Mesendoderm (in vitro differentiated cells): ENCODE results near the gene SLC2A6.

ENCODE experiments used
- DNase-seq: peaks from one replicate; pipeline ENCODE4 v3.0.0; 2013
- H2AK5ac ChIP-seq: 2 replicates; pipeline ENCODE4 v1.6.1; 2013; ENCODE audit warnings: low read length, inconsistent platforms
- H2BK120ac ChIP-seq: 2 replicates; pipeline ENCODE4 v1.6.1; 2013; ENCODE audit warnings: low read depth, mild to moderate bottlenecking, low read length, moderate library complexity, mixed read lengths
- H2BK15ac ChIP-seq: replicated peaks from 2 replicates; pipeline ENCODE4 v1.6.1; 2013; ENCODE audit warnings: low read depth, mild to moderate bottlenecking, moderate library complexity
- H2BK5ac ChIP-seq: 2 replicates; pipeline ENCODE4 v1.6.1; 2013; ENCODE audit warnings: low read length, inconsistent platforms
- H3K18ac ChIP-seq: 2 replicates; pipeline ENCODE4 v1.6.1; 2013; ENCODE audit warnings: mild to moderate bottlenecking, low read length, mixed read lengths
- H3K23ac ChIP-seq: one replicate; pipeline ENCODE4 v1.6.1; 2013; ENCODE audit warnings: low read length
- H3K27ac ChIP-seq: 2 replicates; pipeline ENCODE4 v1.5.1; 2013; ENCODE audit warnings: low read depth, mild to moderate bottlenecking, inconsistent platforms, low read length, moderate library complexity
- H3K27me3 ChIP-seq: 2 replicates; pipeline ENCODE4 v1.6.1; 2013; ENCODE audit warnings: low read length, control low read depth, mild to moderate bottlenecking, inconsistent platforms; ENCODE audit not compliant: insufficient read depth, poor library complexity
- H3K36me3 ChIP-seq: 2 replicates; pipeline ENCODE4 v1.6.1; 2013; ENCODE audit warnings: low read length, inconsistent platforms; ENCODE audit not compliant: control insufficient read depth, insufficient read depth
- H3K4ac ChIP-seq: one replicate; pipeline ENCODE4 v1.6.1; 2013; ENCODE audit warnings: low read depth, mild to moderate bottlenecking, low read length, moderate library complexity
- H3K4me1 ChIP-seq: 2 replicates; pipeline ENCODE4 v1.6.1; 2013; ENCODE audit warnings: low read depth, low read length, inconsistent platforms; ENCODE audit not compliant: control insufficient read depth
- H3K4me2 ChIP-seq: 2 replicates; pipeline ENCODE4 v1.6.1; 2013; ENCODE audit warnings: low read length
- H3K4me3 ChIP-seq: 2 replicates; pipeline ENCODE4 v1.5.1; 2013; ENCODE audit warnings: mild to moderate bottlenecking, low read length
- H3K56ac ChIP-seq: one replicate; pipeline ENCODE4 v1.6.1; 2013; ENCODE audit warnings: low read length
- H3K79me1 ChIP-seq: 2 replicates; pipeline ENCODE4 v1.6.1; 2013; ENCODE audit warnings: low read length, inconsistent platforms
- H3K79me2 ChIP-seq: 2 replicates; pipeline ENCODE4 v1.6.1; 2013; ENCODE audit warnings: mild to moderate bottlenecking, low read length; ENCODE audit not compliant: control insufficient read depth, insufficient read depth
- H3K9ac ChIP-seq: 2 replicates; pipeline ENCODE4 v1.6.1; 2013; ENCODE audit warnings: low read length, inconsistent platforms
- H4K5ac ChIP-seq: one replicate; pipeline ENCODE4 v1.6.1; 2013; ENCODE audit warnings: low read length
- H4K8ac ChIP-seq: one replicate; pipeline ENCODE4 v1.6.1; 2013; ENCODE audit warnings: low read depth, mild to moderate bottlenecking, control low read depth, low read length, moderate library complexity
- WGBS: extraction: QIAGEN DNeasy Blood & Tissue Kit; methylation state at CpG from one replicate; pipeline ENCODE4 v1.1.7; 2013; ENCODE audit warnings: low lambda C conversion rate, missing lambda C conversion rate; ENCODE audit not compliant: insufficient coverage; ENCODE audit errors: extremely low coverage; 5-methylcytosine and 5-hydroxymethylcytosine counted together

The SLC2A6 gene

DNA sequence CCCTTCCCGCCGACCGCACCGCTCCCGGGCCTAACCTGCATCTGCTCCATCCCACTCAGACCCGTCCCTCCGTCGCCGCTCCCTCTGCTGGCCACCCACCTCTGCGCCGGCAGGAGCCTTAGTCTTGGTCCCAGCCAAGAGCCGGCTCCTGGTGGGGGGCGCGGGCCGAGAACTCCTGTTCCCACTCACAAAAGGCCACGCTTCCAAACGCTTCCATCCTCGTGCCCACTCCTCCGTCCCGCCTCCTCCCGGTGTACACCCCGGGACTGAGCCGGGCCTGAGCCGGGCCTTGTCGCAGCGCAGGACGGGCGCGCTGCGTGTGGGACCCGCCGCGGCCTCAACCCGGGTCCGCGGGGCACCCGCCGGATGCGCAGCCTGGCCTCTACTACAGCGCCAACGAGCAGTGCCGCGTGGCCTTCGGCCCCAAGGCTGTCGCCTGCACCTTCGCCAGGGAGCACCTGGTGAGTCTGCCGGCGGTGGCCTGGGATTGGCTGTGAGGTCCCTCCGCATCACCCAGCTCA is 49.2 kb downstream of the SLC2A6 start:
- no peaks in the 10 kb centered on the region for H3K79me1 ChIP-seq
- peak overlapping the region; percentile 57 for H3K9ac ChIP-seq
- no peak overlapping the region for H2BK5ac ChIP-seq
- H4K8ac ChIP-seq: no peak overlapping the region
- H2BK15ac ChIP-seq: no peak overlapping the region
- no peak overlapping the region for H4K5ac ChIP-seq
- no peak overlapping the region for H3K18ac ChIP-seq
- H3K4me3 ChIP-seq: no peak overlapping the region
- no peaks in the 10 kb centered on the region for H3K79me2 ChIP-seq
- no peak overlapping the region for H3K27ac ChIP-seq
- no CpG with 5 or more reads among the region's 49 CpGs for WGBS
- peak overlapping the region; percentile 85 for H3K56ac ChIP-seq
- no peak overlapping the region for H2BK120ac ChIP-seq
- H3K4ac ChIP-seq: no peak overlapping the region
- H3K27me3 ChIP-seq: no peaks in the 10 kb centered on the region
- DNase-seq: peak; percentile 90
- H3K36me3 ChIP-seq: no peaks in the 10 kb centered on the region
- peak overlapping the region; percentile 84 for H3K4me2 ChIP-seq
- no peak overlapping the region for H2AK5ac ChIP-seq
- no peak overlapping the region for H3K23ac ChIP-seq
- H3K4me1 ChIP-seq: peaks cover 2% of the 10 kb centered on the region

DNA sequence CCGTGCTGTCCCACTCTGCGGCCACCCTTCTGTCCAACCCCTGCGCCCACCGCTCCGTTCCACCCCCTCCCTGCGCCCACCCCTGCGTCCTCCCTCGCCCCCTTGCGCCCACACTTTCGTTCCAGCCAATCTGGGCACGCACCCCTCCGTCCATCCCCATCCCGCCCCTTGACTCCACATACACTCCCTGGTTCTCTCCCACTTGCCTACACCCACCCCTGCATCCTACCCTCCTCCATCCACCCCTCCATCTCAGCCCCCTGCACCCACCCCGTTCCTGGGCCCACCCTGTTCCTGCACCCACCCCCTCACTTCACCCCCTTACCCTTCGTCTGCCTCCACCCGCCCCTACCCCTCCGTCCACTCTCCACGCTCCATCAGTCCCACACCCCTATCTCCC is 49.7 kb downstream of the SLC2A6 start:
- H3K4me3 ChIP-seq: no peak overlapping the region
- H2BK15ac ChIP-seq: no peak overlapping the region
- H3K9ac ChIP-seq: peak overlapping the region; percentile 57
- H3K4me1 ChIP-seq: peaks cover 2% of the 10 kb centered on the region
- H3K27me3 ChIP-seq: no peaks in the 10 kb centered on the region
- H2BK120ac ChIP-seq: no peak overlapping the region
- H4K8ac ChIP-seq: no peak overlapping the region
- H3K56ac ChIP-seq: peak overlapping the region; percentile 85
- H3K4me2 ChIP-seq: peak overlapping the region; percentile 84
- no peak overlapping the region for H2BK5ac ChIP-seq
- H4K5ac ChIP-seq: no peak overlapping the region
- H3K79me2 ChIP-seq: no peaks in the 10 kb centered on the region
- H3K36me3 ChIP-seq: no peaks in the 10 kb centered on the region
- peak; percentile 68 for DNase-seq
- H3K79me1 ChIP-seq: no peaks in the 10 kb centered on the region
- no peak overlapping the region for H3K18ac ChIP-seq
- no peak overlapping the region for H2AK5ac ChIP-seq
- no peak overlapping the region for H3K27ac ChIP-seq
- WGBS: no CpG with 5 or more reads among the region's 18 CpGs
- no peak overlapping the region for H3K4ac ChIP-seq
- H3K23ac ChIP-seq: no peak overlapping the region

- Histone ChIP-seq H3K79me1 (no peaks in the 10 kb centered on the region), H3K27ac (no peak overlapping the region), H3K56ac (peak overlapping the region; percentile 88), H3K27me3 (no peaks in the 10 kb centered on the region), H2BK15ac (no peak overlapping the region), H3K18ac (no peak overlapping the region), H4K5ac (no peak overlapping the region), H2BK5ac (no peak overlapping the region), H3K4me1 (peaks cover 2% of the 10 kb centered on the region), H4K8ac (no peak overlapping the region), H3K4ac (no peak overlapping the region), H3K9ac (peak overlapping the region; percentile 48), H2AK5ac (no peak overlapping the region), H2BK120ac (no peak overlapping the region), H3K79me2 (no peaks in the 10 kb centered on the region), H3K4me3 (no peak overlapping the region), H3K36me3 (no peaks in the 10 kb centered on the region), H3K4me2 (peak overlapping the region; percentile 20), H3K23ac (no peak overlapping the region)
- peak; percentile 83 for DNase-seq
- WGBS: no CpG with 5 or more reads among the region's 57 CpGs
Measured at GRCh38 chr9:133428617-133429101, 50.2 kb downstream of the SLC2A6 start.

- H3K18ac ChIP-seq: no peak overlapping the region
- H3K9ac ChIP-seq: peak overlapping the region; percentile 74
- no peak overlapping the region for H3K23ac ChIP-seq
- no peak overlapping the region for H4K5ac ChIP-seq
- peaks cover 2% of the 10 kb centered on the region for H3K4me1 ChIP-seq
- no peaks in the 10 kb centered on the region for H3K27me3 ChIP-seq
- no CpG with 5 or more reads among the region's 10 CpGs for WGBS
- peak overlapping the region; percentile 45 for H3K56ac ChIP-seq
- H2BK15ac ChIP-seq: no peak overlapping the region
- peak overlapping the region; percentile 16 for H3K4me3 ChIP-seq
- H3K79me1 ChIP-seq: no peaks in the 10 kb centered on the region
- no peak overlapping the region for H3K4ac ChIP-seq
- H3K4me2 ChIP-seq: peak overlapping the region; percentile 73
- no peak overlapping the region for H2AK5ac ChIP-seq
- H3K27ac ChIP-seq: no peak overlapping the region
- H4K8ac ChIP-seq: no peak overlapping the region
- no peaks in the 10 kb centered on the region for H3K79me2 ChIP-seq
- DNase-seq: peak; percentile 30
- no peak overlapping the region for H2BK5ac ChIP-seq
- no peak overlapping the region for H2BK120ac ChIP-seq
- no peaks in the 10 kb centered on the region for H3K36me3 ChIP-seq
Measured at GRCh38 chr9:133427658-133428348, 51.1 kb downstream of the SLC2A6 start.

- Histone ChIP-seq H3K4me1 (peaks cover 2% of the 10 kb centered on the region), H3K18ac (no peak overlapping the region), H3K27me3 (no peaks in the 10 kb centered on the region), H3K56ac (no peak overlapping the region), H3K79me2 (no peaks in the 10 kb centered on the region), H3K4me3 (no peak overlapping the region), H3K36me3 (no peaks in the 10 kb centered on the region), H3K9ac (no peak overlapping the region), H3K4ac (no peak overlapping the region), H2BK120ac (no peak overlapping the region), H4K8ac (no peak overlapping the region), H3K23ac (no peak overlapping the region), H2AK5ac (no peak overlapping the region), H2BK15ac (no peak overlapping the region), H2BK5ac (no peak overlapping the region), H3K79me1 (no peaks in the 10 kb centered on the region), H3K4me2 (no peak overlapping the region), H3K27ac (no peak overlapping the region), H4K5ac (no peak overlapping the region)
- no CpG with 5 or more reads among the region's 11 CpGs for WGBS
- DNase-seq: no peak
Measured at GRCh38 chr9:133426011-133426410, 52.9 kb downstream of the SLC2A6 start.
